NCI-H510A treated with DMSO at 0.1 percent for 48 hours (cell line): Measurements from ENCODE around the gene AANAT.
"Not testable (repeated sequence)": the region's sequence is repeated elsewhere in the genome, so short reads cannot be mapped to it uniquely, and the experiment has no call there.

Source experiments
- DNase-seq: peaks from one replicate; lab custom pipeline; 2025; lab: John Stamatoyannopoulos, UW

AANAT gene

GRCh38 chr17:76506408-76507345 lies 39.3 kb downstream of the AANAT start:
- peak; percentile 74 for DNase-seq

- DNase-seq, result not testable (repeated sequence)
These were observed 41.2 kb downstream of the AANAT start for GRCh38 chr17:76508472-76509063.

- no peak for DNase-seq
These were observed 43.4 kb downstream of the AANAT start for GRCh38 chr17:76510831-76511244.

GRCh38 chr17:76511668-76512365 lies 44.4 kb downstream of the AANAT start:
- DNase-seq, result no peak

- no peak for DNase-seq
These were observed 45.2 kb downstream of the AANAT start for GRCh38 chr17:76512366-76513305.

- DNase-seq, result no peak
These were observed 45.9 kb downstream of the AANAT start for GRCh38 chr17:76513306-76513692.

- DNase-seq, result not testable (repeated sequence)
These were observed 47.0 kb downstream of the AANAT start for GRCh38 chr17:76514355-76514754.

GRCh38 chr17:76515274-76515949 lies 48.0 kb downstream of the AANAT start:
- no peak for DNase-seq

GRCh38 chr17:76517638-76518038 lies 50.2 kb downstream of the AANAT start:
- DNase-seq, result no peak

GRCh38 chr17:76519048-76519966 lies 51.9 kb downstream of the AANAT start:
- no peak for DNase-seq
